D721Med (cell line): ENCODE measurements around the gene ZC3H18.

Experiments used
- DNase-seq: peaks from one replicate; pipeline ENCODE4 v3.0.0; 2011; ENCODE audit warnings: low spot score; ENCODE audit not compliant: insufficient read length
- FAIRE-seq: peaks from 2 replicates; lab custom pipeline; 2011; peaks lifted over from hg19 to GRCh38; lab: Jason Lieb, UNC
- CTCF ChIP-seq: IDR thresholded peaks from 2 replicates; pipeline ENCODE4 v1.5.1; 2012; ENCODE audit warnings: mild to moderate bottlenecking, control low read depth; ENCODE audit not compliant: insufficient read depth; ENCODE audit errors: missing control alignments

The ZC3H18 gene

GRCh38 chr16:88613911-88614817, 44.0 kb downstream of the ZC3H18 start:
- DNase-seq (no peak), FAIRE-seq (no peak)
- no peak for TF ChIP-seq CTCF

DNA sequence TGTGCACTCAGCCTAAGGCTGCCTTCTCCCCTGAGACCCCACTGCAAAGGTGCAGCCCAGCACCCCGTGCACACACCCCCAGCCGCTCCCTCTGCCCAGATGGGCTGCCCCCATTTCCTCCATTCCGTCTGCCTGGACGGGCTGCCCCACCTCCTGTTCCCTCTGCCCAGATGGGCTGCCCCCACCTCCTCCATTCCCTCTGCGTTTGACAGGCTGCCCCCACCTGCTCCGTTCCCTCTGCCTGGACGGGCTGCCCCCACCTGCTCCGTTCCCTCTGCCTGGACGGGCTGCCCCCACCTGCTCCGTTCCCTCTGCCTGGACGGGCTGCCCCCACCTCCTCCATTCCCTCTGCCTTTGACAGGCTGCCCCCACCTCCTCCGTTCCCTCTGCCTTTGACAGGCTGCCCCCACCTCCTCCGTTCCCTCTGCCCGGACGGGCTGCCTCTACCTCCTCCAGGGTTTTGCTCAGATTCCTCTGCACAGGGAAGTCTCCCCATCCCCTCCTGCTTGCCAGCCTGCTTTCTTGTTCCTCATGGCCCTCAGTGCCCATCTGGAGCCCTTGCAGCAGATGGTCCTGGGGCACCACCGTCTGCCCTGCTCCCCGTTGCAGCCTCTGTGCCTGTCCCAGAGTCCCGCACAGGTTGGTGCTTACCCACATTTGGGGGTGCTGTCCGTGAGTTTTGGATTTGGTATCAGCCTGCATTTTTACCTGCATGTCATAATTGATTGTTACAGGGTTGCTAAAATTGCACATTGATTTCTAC, 44.8 kb downstream of the ZC3H18 start:
- DNase-seq = no peak
- FAIRE-seq = no peak
- no peak for TF ChIP-seq CTCF

GRCh38 chr16:88616320-88616719, 46.1 kb downstream of the ZC3H18 start:
- DNase-seq = no peak
- no peak for TF ChIP-seq CTCF
- FAIRE-seq = no peak

DNA sequence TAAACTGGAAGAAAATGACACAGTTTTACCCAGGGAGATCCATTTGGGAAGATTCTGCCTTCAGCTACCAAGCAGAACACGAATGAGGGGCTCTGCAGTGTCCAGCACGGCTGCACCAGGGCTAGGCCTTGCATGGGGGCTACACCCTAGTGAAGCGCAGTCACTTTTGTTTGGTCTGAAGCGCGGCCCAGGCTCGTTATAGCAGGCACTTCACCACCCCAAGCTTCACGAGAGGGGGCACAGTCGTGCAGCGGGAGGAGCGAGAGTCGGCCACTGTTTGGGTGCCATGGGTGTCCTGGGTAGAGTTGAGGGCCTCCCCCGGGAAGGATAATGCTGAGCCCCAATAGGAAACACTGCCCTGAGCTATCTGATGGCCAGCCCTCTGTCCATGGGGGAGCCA, 46.5 kb downstream of the ZC3H18 start:
- FAIRE-seq = no peak
- TF ChIP-seq CTCF = no peak
- DNase-seq = no peak

GRCh38 chr16:88617268-88618031, 47.2 kb downstream of the ZC3H18 start:
- TF ChIP-seq CTCF = no peak
- no peak for DNase-seq

DNA sequence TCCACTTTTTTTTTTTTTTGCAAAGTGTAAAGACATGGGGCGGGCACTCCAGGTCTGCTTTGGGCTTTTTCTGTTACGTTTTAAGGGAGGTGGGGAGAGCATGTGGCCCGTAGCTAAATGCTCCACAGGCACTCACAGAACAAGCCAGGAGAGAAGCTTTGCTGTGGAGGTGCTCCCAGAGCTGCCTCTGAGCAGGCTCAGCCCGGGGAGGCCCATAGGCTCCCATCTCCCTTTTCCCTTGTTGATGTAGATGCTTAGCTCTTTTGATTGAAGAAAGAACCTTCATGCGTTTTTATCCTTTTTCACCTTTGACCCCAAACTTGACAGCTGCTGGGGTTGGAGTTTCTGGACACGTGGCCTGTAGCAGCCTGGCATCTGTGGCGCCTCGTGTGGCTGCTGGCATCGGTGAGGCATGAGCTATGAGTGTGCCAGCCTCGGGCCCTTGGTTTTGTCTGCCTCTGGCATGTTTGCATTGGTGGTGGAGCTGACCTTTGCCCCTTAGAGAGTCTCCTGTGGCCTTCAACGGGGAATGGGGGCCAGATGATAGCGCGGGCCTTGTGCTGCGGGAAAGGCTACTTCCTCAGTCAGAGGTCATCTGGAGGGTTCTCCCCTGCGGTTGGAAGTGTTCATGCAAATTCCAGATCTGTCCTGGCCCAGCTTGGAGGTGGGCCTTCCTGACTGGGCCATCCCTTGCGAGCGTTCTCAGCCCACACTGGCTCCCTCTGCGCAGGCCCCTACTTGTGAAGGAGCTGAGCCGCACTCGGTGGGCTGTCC, 48.2 kb downstream of the ZC3H18 start:
- FAIRE-seq = no peak
- no peak for TF ChIP-seq CTCF
- no peak for DNase-seq

More at GRCh38 chr16:88617268-88618031, 47.2 kb downstream of the ZC3H18 start:
- no peak for FAIRE-seq
